Activated T-helper 2 cell treated with anti-CD3 and anti-CD28 coated beads, Interferon-gamma antibody, Interleukin-2, Interleukin-4, amounts not matched to agents 10 μg/mL and 5 μg/mL and 100 μg/mL, durations not matched to agents 14 hours and 24 hours and 36 hours (primary cell): ENCODE results near the gene ZKSCAN1. TPM values are rescaled to one million over a fixed set of nuclear protein-coding genes. Genes with fewer than 3 reads are reported as not detected.

ENCODE experiments used
- DNase-seq: peaks from one replicate; pipeline ENCODE4 v3.0.0; 2021; ENCODE audit warnings: low spot score
- H3K27ac Mint-ChIP-seq: one replicate; pipeline ENCODE4 v1.8.0; 2021; ENCODE audit warnings: mixed read lengths
- H3K27me3 Mint-ChIP-seq: one replicate; pipeline ENCODE4 v1.8.0; 2021; ENCODE audit warnings: low read depth, mixed read lengths
- H3K36me3 Mint-ChIP-seq: one replicate; pipeline ENCODE4 v1.8.0; 2021; ENCODE audit warnings: low read depth, mixed read lengths
- H3K4me1 Mint-ChIP-seq: one replicate; pipeline ENCODE4 v1.8.0; 2021; ENCODE audit warnings: low read depth, mixed read lengths
- H3K4me3 Mint-ChIP-seq: one replicate; pipeline ENCODE4 v1.8.0; 2021; ENCODE audit warnings: low read depth, mild to moderate bottlenecking, moderate library complexity, mixed read lengths
- H3K9me3 Mint-ChIP-seq: one replicate; pipeline ENCODE4 v1.8.0; 2021; ENCODE audit warnings: mixed read lengths
- intact Hi-C: fragments of 100-400 bp; cut with micrococcal nuclease; formaldehyde crosslinking; loops from one replicate; pipeline ENCODE4 v1.15.1; 2023
- total RNA-seq: library from RNA; stranded (reverse); gene quantifications from 2 replicates; pipeline ENCODE4 v1.2.3, GENCODE V29; 2022

Gene ZKSCAN1
- total RNA-seq, 1 donor from 2014 or later, result 59.0 TPM

DNA sequence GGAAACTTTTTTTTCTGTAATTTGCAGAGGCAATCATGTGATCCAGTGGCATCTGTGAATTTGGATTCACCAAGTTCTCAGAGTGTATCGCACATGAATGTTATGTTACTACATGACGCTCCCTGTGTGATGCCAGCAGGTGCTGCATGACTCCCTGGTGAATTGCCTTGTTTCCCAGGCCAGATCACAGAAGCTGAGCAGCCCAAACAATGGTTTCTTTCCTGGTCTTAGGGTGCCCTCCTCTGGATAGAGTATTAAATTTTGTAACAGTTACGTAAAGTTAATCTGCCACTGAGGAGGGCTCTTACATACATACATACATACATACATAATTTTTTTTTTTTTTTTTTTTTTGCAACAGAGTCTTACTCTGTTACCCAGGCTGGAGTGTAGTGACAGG lies 37.8 kb downstream of the ZKSCAN1 start:
- H3K27ac Mint-ChIP-seq, result no peak overlapping the region
- H3K27me3 Mint-ChIP-seq, result no peaks in the 10 kb centered on the region
- no peak overlapping the region for H3K4me3 Mint-ChIP-seq
- DNase-seq, result no peak
- intact Hi-C loops, result loop anchor here (1.0 to 5.0 kb wide), 2 partner anchors 59 to 76 kb away; partner anchors contain the start of gene AZGP1
- peaks cover 14% of the 10 kb centered on the region for H3K36me3 Mint-ChIP-seq
- peaks cover 7% of the 10 kb centered on the region for H3K4me1 Mint-ChIP-seq
- H3K9me3 Mint-ChIP-seq, result no peaks in the 10 kb centered on the region

DNA sequence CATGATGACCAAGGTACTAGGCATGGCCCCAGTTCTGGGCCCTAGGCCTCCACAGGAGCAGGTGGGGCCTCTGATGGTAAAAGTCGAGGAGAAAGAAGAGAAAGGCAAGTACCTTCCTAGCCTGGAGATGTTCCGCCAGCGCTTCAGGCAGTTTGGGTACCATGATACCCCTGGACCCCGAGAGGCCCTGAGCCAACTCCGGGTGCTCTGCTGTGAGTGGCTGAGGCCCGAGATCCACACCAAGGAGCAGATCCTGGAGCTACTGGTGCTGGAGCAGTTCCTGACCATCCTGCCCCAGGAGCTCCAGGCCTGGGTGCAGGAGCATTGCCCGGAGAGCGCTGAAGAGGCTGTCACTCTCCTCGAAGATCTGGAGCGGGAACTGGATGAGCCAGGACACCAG lies 41.6 kb downstream of the ZKSCAN1 start:
- Mint-ChIP-seq H3K36me3 (peaks cover 37% of the 10 kb centered on the region), H3K4me3 (no peak overlapping the region), H3K9me3 (no peaks in the 10 kb centered on the region), H3K27ac (no peak overlapping the region), H3K27me3 (no peaks in the 10 kb centered on the region), H3K4me1 (no peaks in the 10 kb centered on the region)
- no peak for DNase-seq
- intact Hi-C loops, result no loop called here

DNA sequence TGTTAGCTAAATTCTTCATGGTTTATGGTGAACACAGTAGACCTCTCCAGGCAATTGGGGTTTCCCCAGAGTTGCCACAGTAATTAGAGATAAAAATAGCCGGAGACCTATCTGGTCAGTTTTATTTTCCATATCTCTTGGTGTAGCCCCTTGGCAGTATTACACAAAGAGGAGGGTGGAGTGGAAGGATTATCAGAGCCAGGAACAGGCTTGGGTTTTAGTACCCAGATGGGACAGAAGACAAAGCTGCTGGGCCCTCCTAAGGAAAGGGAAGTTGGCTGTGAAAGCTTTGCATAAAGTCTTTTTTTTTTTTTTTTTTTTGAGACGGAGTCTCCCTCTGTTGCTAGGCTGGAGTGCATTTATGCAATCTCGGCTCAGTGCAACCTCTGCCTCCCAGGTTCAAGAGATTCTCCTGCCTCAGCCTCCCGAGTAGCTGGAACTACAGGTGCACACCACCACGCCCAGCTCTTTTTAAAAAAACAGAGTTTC lies 43.9 kb downstream of the ZKSCAN1 start:
- intact Hi-C loops, result no loop called here
- Mint-ChIP-seq H3K27me3 (no peaks in the 10 kb centered on the region), H3K9me3 (no peaks in the 10 kb centered on the region), H3K36me3 (peaks cover 47% of the 10 kb centered on the region), H3K4me1 (no peaks in the 10 kb centered on the region), H3K27ac (no peak overlapping the region), H3K4me3 (no peak overlapping the region)
- no peak for DNase-seq

DNA sequence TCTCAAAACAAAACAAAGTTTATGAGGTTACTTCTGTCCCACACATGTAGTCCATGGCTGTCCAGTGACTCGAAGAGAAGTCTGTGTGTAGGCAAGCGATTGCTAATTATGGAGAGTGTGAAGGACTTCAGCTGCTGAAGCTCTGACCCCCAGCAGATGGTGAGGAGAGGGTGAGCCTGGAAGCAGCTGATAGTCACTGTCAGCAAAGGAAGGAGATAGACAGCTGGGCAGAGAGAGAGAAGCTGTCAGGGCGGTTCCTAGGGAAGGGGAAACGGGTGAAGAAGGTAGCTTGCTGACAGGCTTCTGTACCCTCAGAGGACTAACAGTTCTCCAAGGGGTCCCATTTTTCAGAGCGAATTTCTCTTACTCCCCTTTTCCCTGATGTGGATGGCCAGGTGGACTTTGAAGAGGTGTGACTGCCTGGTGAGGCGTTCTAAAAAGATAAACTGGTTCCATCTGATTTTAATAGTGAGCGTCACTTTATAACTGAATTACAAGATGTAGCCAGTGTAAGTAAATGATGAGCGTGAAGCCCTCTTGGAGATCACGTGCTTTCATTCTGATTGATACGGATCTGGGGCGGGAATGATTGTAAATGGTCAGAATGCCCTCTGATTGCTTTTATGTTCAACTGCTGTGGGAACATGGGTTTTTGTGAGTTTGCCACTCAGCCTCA lies 46.3 kb downstream of the ZKSCAN1 start:
- H3K36me3 Mint-ChIP-seq, result peaks cover 58% of the 10 kb centered on the region

DNA sequence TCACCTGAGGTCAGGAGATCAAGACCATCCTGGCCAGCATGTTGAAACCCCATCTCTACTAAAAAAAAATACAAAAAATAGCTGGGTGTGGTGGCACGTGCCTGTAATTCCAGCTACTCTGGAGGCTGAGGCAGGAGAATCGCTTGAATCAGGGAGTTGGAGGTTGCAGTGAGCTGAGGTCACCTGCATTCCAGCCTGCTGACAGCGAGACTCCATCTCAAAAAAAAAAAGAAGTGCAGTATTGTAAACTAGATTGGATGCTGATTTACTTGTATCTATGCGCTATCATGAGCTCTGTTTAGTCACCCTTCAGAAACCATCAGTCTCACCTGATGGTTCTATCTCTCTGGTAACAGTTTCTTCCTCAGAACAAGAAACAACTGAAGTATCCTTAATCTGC lies 48.0 kb downstream of the ZKSCAN1 start:
- H3K36me3 Mint-ChIP-seq, result peaks cover 56% of the 10 kb centered on the region
- no peak overlapping the region for H3K27ac Mint-ChIP-seq
- H3K9me3 Mint-ChIP-seq, result peaks cover 4% of the 10 kb centered on the region
- intact Hi-C loops, result no loop called here
- no peaks in the 10 kb centered on the region for H3K27me3 Mint-ChIP-seq
- H3K4me3 Mint-ChIP-seq, result no peak overlapping the region
- no peak for DNase-seq
- no peaks in the 10 kb centered on the region for H3K4me1 Mint-ChIP-seq

More for the DNA sequence above, 46.3 kb downstream of the ZKSCAN1 start:
- Mint-ChIP-seq H3K4me3 (no peak overlapping the region), H3K4me1 (no peaks in the 10 kb centered on the region), H3K9me3 (no peaks in the 10 kb centered on the region), H3K27ac (no peak overlapping the region), H3K27me3 (no peaks in the 10 kb centered on the region)
- DNase-seq, result no peak
- intact Hi-C loops, result no loop called here

DNA sequence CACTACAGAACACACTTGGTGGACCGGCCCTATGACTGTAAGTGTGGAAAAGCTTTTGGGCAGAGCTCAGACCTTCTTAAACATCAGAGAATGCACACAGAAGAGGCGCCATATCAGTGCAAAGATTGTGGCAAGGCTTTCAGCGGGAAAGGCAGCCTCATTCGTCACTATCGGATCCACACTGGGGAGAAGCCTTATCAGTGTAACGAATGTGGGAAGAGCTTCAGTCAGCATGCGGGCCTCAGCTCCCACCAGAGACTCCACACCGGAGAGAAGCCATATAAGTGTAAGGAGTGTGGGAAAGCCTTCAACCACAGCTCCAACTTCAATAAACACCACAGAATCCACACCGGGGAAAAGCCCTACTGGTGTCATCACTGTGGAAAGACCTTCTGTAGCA lies 48.8 kb downstream of the ZKSCAN1 start:
- H3K36me3 Mint-ChIP-seq, result peaks cover 56% of the 10 kb centered on the region
- intact Hi-C loops, result no loop called here
- no peaks in the 10 kb centered on the region for H3K4me1 Mint-ChIP-seq

DNA sequence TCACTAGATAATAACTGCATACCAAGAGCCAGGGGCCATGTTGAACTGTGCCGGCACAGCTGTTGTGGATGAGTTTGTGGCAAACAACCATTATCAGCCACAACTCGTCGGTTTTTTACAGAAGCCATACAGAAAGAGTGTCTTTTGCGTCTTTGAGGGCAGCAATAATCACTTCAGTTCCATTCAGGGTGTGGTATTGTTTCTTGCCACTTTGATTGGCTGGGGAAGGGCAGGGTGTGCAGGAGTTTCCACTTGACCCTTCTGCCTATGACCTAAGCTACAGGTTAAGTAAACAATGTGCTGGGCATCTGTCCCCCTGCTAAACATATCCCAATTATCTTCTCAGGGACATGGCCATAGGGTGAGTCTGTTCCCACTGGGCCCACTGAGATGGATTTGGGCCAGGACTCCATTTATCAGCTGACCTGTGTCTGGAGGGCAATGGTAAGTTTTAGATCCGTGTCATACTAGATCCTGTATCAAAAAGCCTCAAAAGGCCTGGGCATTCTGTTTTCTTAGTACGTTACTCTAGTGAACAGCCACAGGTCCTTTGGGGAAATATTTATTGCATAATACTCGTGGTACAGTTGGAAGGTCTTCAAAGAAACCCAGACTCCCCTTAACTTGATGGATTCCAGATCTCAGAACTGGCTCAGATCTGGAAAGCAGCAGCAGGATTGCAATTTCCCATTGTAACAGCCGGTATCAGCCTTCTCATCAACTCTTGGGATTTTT lies 50.2 kb downstream of the ZKSCAN1 start:
- H3K9me3 Mint-ChIP-seq, result peaks cover 15% of the 10 kb centered on the region
- H3K4me1 Mint-ChIP-seq, result no peaks in the 10 kb centered on the region
- peaks cover 63% of the 10 kb centered on the region for H3K36me3 Mint-ChIP-seq
- no peaks in the 10 kb centered on the region for H3K27me3 Mint-ChIP-seq
- no peak overlapping the region for H3K27ac Mint-ChIP-seq
- intact Hi-C loops, result no loop called here
- DNase-seq, result no peak
- H3K4me3 Mint-ChIP-seq, result no peak overlapping the region

More for the DNA sequence above, 48.8 kb downstream of the ZKSCAN1 start:
- DNase-seq, result no peak
- no peaks in the 10 kb centered on the region for H3K27me3 Mint-ChIP-seq
- H3K4me3 Mint-ChIP-seq, result no peak overlapping the region
- peaks cover 4% of the 10 kb centered on the region for H3K9me3 Mint-ChIP-seq
- no peak overlapping the region for H3K27ac Mint-ChIP-seq

DNA sequence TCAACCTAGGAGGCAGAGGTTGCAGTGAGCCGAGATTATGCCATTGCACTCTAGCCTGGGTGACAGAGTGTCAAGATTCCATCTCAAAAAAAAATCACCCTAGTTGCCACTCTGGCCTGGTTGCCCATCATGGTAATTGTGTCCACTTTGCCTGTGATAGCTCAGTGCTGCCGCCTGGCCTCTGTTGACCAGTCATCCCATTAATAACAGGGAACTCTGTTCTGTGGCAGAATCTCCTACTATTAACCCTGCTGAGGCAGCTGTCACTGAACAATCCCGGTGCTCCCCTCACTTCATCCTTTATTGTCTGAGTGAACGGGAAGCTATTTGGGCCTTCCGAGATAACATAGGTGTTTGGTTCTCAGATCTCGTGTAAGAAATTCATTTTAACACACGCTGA lies 51.6 kb downstream of the ZKSCAN1 start:
- DNase-seq, result no peak
- intact Hi-C loops, result no loop called here
- H3K27me3 Mint-ChIP-seq, result no peaks in the 10 kb centered on the region
- H3K36me3 Mint-ChIP-seq, result peaks cover 67% of the 10 kb centered on the region
- H3K9me3 Mint-ChIP-seq, result peaks cover 28% of the 10 kb centered on the region
- no peaks in the 10 kb centered on the region for H3K4me1 Mint-ChIP-seq
- H3K4me3 Mint-ChIP-seq, result no peak overlapping the region
- no peak overlapping the region for H3K27ac Mint-ChIP-seq

DNA sequence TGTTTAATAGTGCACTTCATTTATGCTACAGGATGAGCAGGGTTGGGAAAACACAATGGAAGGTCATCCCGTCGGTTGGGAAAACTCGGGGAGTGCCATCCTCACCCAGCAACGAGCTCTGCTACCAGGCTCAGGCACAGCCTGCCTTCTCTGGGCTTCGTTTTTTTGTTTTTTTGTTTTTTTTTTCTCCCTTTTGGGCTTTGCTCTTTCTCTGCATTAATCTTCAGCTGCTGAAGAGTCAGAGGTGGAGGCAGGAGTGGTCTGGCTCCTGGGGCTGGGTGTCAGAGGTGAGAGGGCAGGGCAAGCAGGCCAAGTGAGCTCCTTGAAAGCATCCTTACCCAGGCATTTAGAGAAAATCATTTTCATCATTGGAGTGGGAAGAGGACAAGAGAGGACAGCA lies 54.6 kb downstream of the ZKSCAN1 start:
- peaks cover 82% of the 10 kb centered on the region for H3K36me3 Mint-ChIP-seq
- intact Hi-C loops, result no loop called here
- DNase-seq, result no peak
- H3K27me3 Mint-ChIP-seq, result no peaks in the 10 kb centered on the region
- no peaks in the 10 kb centered on the region for H3K4me1 Mint-ChIP-seq
- H3K4me3 Mint-ChIP-seq, result no peak overlapping the region
- H3K9me3 Mint-ChIP-seq, result peaks cover 44% of the 10 kb centered on the region
- H3K27ac Mint-ChIP-seq, result no peak overlapping the region

DNA sequence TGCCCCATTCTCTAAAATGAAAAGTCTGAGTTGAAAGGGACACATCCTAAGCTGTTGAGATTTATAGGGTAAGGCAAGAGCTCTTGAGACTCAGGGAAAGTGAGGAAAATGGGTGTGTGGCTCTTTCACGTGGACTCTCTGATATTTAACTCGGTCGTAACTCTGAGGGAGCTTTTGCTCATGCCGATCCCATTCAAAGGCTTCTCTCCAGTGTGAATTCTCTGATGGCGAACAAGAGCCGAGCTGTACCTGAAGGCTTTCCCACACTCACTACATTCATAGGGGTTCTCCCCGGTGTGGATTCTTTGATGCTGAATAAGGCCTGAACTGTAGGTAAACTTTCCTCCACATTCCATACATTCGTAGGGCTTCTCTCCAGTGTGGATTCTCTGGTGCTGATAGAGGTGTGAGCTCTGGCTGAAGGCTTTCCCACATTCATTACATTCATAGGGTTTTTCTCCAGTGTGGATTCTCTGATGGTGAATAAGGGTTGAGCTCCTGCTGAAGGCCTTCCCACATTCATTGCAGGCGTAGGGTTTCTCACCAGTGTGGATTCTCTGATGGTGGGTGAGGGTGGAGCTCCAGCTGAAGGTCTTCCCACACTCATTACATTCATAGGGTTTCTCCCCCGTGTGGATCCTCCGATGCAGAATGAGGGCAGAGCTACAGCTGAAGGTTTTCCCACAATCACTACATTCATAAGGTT lies 55.8 kb downstream of the ZKSCAN1 start:
- H3K9me3 Mint-ChIP-seq, result peaks cover 44% of the 10 kb centered on the region
- intact Hi-C loops, result no loop called here

DNA sequence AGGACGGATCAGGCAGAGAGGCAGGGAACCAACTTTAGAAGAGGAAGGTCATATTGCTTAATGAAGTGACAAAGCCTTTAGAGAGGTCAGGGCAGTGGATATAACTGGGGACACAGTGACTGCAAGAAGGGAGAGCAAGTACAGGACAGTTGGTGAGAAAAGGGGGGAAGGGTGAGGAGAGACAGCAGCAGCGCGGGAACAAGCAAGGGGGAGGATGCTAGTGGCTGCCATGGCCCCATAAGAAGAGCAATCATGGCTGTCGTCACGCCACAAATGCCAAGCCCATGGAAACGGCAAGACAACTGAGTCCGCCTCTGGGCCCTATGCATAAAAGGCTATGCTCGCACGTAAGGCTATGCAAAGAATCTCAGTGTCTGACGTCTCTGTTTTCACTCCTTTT lies 57.1 kb downstream of the ZKSCAN1 start:
- no peaks in the 10 kb centered on the region for H3K27me3 Mint-ChIP-seq
- H3K27ac Mint-ChIP-seq, result no peak overlapping the region
- H3K4me1 Mint-ChIP-seq, result no peaks in the 10 kb centered on the region
- no peak for DNase-seq
- no peak overlapping the region for H3K4me3 Mint-ChIP-seq
- intact Hi-C loops, result no loop called here
- H3K9me3 Mint-ChIP-seq, result peaks cover 44% of the 10 kb centered on the region
- H3K36me3 Mint-ChIP-seq, result peaks cover 94% of the 10 kb centered on the region

More for the DNA sequence above, 55.8 kb downstream of the ZKSCAN1 start:
- Mint-ChIP-seq H3K27me3 (no peaks in the 10 kb centered on the region), H3K4me1 (no peaks in the 10 kb centered on the region), H3K4me3 (no peak overlapping the region), H3K36me3 (peaks cover 88% of the 10 kb centered on the region), H3K27ac (no peak overlapping the region)
- DNase-seq, result no peak

DNA sequence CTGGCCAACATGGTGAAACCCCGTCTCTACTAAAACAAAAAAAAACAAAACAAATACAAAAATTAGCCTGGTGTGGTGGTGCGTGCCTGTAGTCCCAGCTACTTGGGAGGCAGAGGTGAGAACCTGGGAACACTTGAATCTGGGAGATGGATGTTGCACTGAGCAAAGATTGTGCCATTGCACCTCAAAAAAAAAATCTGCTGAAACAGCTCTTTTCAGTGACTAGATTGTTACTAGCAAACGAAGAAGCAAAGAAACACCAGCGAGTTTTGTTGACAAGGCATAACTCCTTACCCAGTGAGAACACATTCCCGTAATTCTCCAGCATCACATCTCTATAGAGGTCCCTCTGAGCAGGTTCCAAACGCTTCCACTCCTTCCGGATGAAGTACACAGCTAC lies 59.4 kb downstream of the ZKSCAN1 start:
- intact Hi-C loops, result no loop called here
- no peaks in the 10 kb centered on the region for H3K27me3 Mint-ChIP-seq
- H3K4me1 Mint-ChIP-seq, result peaks cover 4% of the 10 kb centered on the region
- DNase-seq, result no peak
- no peak overlapping the region for H3K27ac Mint-ChIP-seq
- H3K4me3 Mint-ChIP-seq, result no peak overlapping the region
- peaks cover 37% of the 10 kb centered on the region for H3K9me3 Mint-ChIP-seq
- H3K36me3 Mint-ChIP-seq, result peaks cover 92% of the 10 kb centered on the region

DNA sequence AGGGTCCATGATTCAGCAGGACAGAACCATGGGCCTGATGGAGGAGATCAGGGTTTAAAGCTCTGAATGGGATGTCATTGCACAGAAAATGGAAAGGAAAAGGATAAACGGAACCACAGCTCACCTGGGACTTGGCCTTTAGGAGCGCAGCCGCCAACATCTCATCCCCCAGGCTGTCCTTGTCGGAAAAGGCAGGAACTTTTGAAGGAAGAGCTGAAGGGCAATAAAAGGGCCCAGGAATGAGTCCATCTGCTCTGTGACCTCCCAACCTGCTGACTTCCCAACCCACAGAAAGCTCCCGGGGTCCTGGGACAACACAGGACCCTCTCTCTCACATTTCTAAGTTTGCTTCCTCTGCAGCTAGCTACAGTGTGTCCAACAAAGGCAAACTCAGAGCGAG lies 60.0 kb downstream of the ZKSCAN1 start:
- peaks cover 91% of the 10 kb centered on the region for H3K36me3 Mint-ChIP-seq
- intact Hi-C loops, result no loop called here
- no peaks in the 10 kb centered on the region for H3K27me3 Mint-ChIP-seq
- H3K4me3 Mint-ChIP-seq, result no peak overlapping the region
- peaks cover 31% of the 10 kb centered on the region for H3K9me3 Mint-ChIP-seq
- H3K4me1 Mint-ChIP-seq, result peaks cover 8% of the 10 kb centered on the region
- DNase-seq, result no peak
- H3K27ac Mint-ChIP-seq, result no peak overlapping the region
